Immature natural killer cell (primary cell): Measurements from ENCODE around the gene PASK. TPM values are rescaled to one million over a fixed set of nuclear protein-coding genes. Genes with fewer than 3 reads are reported as not detected.
"Not testable (repeated sequence)": the region's sequence is repeated elsewhere in the genome, so short reads cannot be mapped to it uniquely, and the experiment has no call there.

Experiments used
- DNase-seq, 3 donors: peaks; one replicate each; pipeline ENCODE4 v3.0.0; 2022; ENCODE audit warnings: mixed read lengths in 1 of 3
- H3K27ac Mint-ChIP-seq, 6 donors: one replicate each; pipeline ENCODE4 v1.8.0; 2020; ENCODE audit warnings: mixed read lengths in 6 of 6, mild to moderate bottlenecking in 5 of 6, inconsistent platforms in 4 of 6, moderate library complexity in 3 of 6
- H3K27me3 Mint-ChIP-seq, 3 donors: one replicate each; pipeline ENCODE4 v1.8.0; 2020 to 2021; ENCODE audit warnings: low read depth in 3 of 3, mild to moderate bottlenecking in 3 of 3, mixed read lengths in 3 of 3, moderate library complexity in 3 of 3, inconsistent platforms in 1 of 3
- H3K36me3 Mint-ChIP-seq, 3 donors: one replicate each; pipeline ENCODE4 v1.8.0; 2020; ENCODE audit warnings: mixed read lengths in 3 of 3, inconsistent platforms in 2 of 3, mild to moderate bottlenecking in 2 of 3
- H3K4me1 Mint-ChIP-seq, 2 donors: one replicate each; pipeline ENCODE4 v1.8.0; 2020; ENCODE audit warnings: inconsistent platforms in 2 of 2, mild to moderate bottlenecking in 2 of 2, mixed read lengths in 2 of 2, moderate library complexity in 1 of 2
- H3K4me3 Mint-ChIP-seq, 5 donors: one replicate each; pipeline ENCODE4 v1.8.0; 2020; ENCODE audit warnings: mild to moderate bottlenecking in 5 of 5, mixed read lengths in 5 of 5, inconsistent platforms in 3 of 5, moderate library complexity in 3 of 5
- H3K9me3 Mint-ChIP-seq, 6 donors: one replicate each; pipeline ENCODE4 v1.8.0; 2020; ENCODE audit warnings: mild to moderate bottlenecking in 6 of 6, mixed read lengths in 6 of 6, inconsistent platforms in 4 of 6, moderate library complexity in 3 of 6
- polyA plus RNA-seq, 3 donors: library from polyadenylated mRNA; unstranded; fragments of 300-500 nt; fragmentation: Illumina TruSeq; gene quantifications; one replicate each; pipeline ENCODE4 v1.2.3, GENCODE V29; 2021

PASK gene
- polyA plus RNA-seq, 3 donors from 2014 or later, result 2.1 to 5.5 (median 4.9) TPM

GRCh38 chr2:241093133-241093781 lies 56.0 kb downstream of the PASK start:
- Mint-ChIP-seq H3K36me3 (peaks cover 6 to 45% (median 19%) of the 10 kb centered on the region in 3 donors), H3K4me1 (peaks cover 23 to 29% of the 10 kb centered on the region in 2 donors)
- DNase-seq, H3K27ac Mint-ChIP-seq, H3K4me3 Mint-ChIP-seq, H3K9me3 Mint-ChIP-seq, H3K27me3 Mint-ChIP-seq: not testable (repeated sequence)

- H3K27ac Mint-ChIP-seq, result peak overlapping the region in 1 of 6 donors; percentile 80
- H3K27me3 Mint-ChIP-seq, result peaks cover 0 to 3% (median 0%) of the 10 kb centered on the region in 3 donors
- H3K4me3 Mint-ChIP-seq, result no peak overlapping the region
- peaks cover 12 to 51% (median 18%) of the 10 kb centered on the region in 3 donors for H3K36me3 Mint-ChIP-seq
- no peak for DNase-seq
- peaks cover 23% of the 10 kb centered on the region in 2 donors for H3K4me1 Mint-ChIP-seq
- no peaks in the 10 kb centered on the region for H3K9me3 Mint-ChIP-seq
Observed at GRCh38 chr2:241092677-241093076, 56.6 kb downstream of the PASK start.

- no peak for DNase-seq
- H3K27me3 Mint-ChIP-seq, result peaks cover 0 to 3% (median 0%) of the 10 kb centered on the region in 3 donors
- peaks cover 14 to 46% (median 15%) of the 10 kb centered on the region in 3 donors for H3K36me3 Mint-ChIP-seq
- H3K4me1 Mint-ChIP-seq, result peaks cover 16 to 20% of the 10 kb centered on the region in 2 donors
- H3K9me3 Mint-ChIP-seq, result no peaks in the 10 kb centered on the region
- H3K27ac Mint-ChIP-seq, result no peak overlapping the region
- H3K4me3 Mint-ChIP-seq, result no peak overlapping the region
Observed at GRCh38 chr2:241091734-241092445, 57.4 kb downstream of the PASK start.

- H3K4me3 Mint-ChIP-seq, result no peak overlapping the region
- peaks cover 0 to 3% (median 0%) of the 10 kb centered on the region in 3 donors for H3K27me3 Mint-ChIP-seq
- DNase-seq, result no peak
- peaks cover 14 to 46% (median 18%) of the 10 kb centered on the region in 3 donors for H3K36me3 Mint-ChIP-seq
- H3K27ac Mint-ChIP-seq, result no peak overlapping the region
- no peaks in the 10 kb centered on the region for H3K9me3 Mint-ChIP-seq
- peaks cover 12 to 18% of the 10 kb centered on the region in 2 donors for H3K4me1 Mint-ChIP-seq
Observed at GRCh38 chr2:241091201-241091600, 58.1 kb downstream of the PASK start.

- Mint-ChIP-seq H3K9me3 (no peaks in the 10 kb centered on the region), H3K4me1 (peaks cover 0 to 5% of the 10 kb centered on the region in 2 donors), H3K27me3 (peaks cover 0 to 3% (median 0%) of the 10 kb centered on the region in 3 donors), H3K27ac (no peak overlapping the region), H3K36me3 (peaks cover 13 to 49% (median 34%) of the 10 kb centered on the region in 3 donors), H3K4me3 (no peak overlapping the region)
- DNase-seq, result no peak
Observed at GRCh38 chr2:241088791-241089732, 60.2 kb downstream of the PASK start.

GRCh38 chr2:241088376-241088775 lies 60.9 kb downstream of the PASK start:
- Mint-ChIP-seq H3K4me3 (no peak overlapping the region), H3K27me3 (peaks cover 0 to 3% (median 0%) of the 10 kb centered on the region in 3 donors), H3K4me1 (peaks cover 0 to 5% of the 10 kb centered on the region in 2 donors), H3K27ac (no peak overlapping the region), H3K36me3 (peaks cover 13 to 49% (median 34%) of the 10 kb centered on the region in 3 donors), H3K9me3 (no peaks in the 10 kb centered on the region)
- DNase-seq, result no peak

- no peaks in the 10 kb centered on the region for H3K9me3 Mint-ChIP-seq
- H3K36me3 Mint-ChIP-seq, result peaks cover 13 to 45% (median 34%) of the 10 kb centered on the region in 3 donors
- DNase-seq, result no peak
- peaks cover 0 to 3% of the 10 kb centered on the region in 2 donors for H3K4me1 Mint-ChIP-seq
- peaks cover 0 to 1% (median 0%) of the 10 kb centered on the region in 3 donors for H3K27me3 Mint-ChIP-seq
- H3K27ac Mint-ChIP-seq, result no peak overlapping the region
- H3K4me3 Mint-ChIP-seq, result no peak overlapping the region
Observed at GRCh38 chr2:241087420-241088268, 61.6 kb downstream of the PASK start.

GRCh38 chr2:241084856-241085444 lies 64.3 kb downstream of the PASK start:
- Mint-ChIP-seq H3K36me3 (peaks cover 10 to 31% (median 31%) of the 10 kb centered on the region in 3 donors), H3K4me1 (peaks cover 0 to 2% of the 10 kb centered on the region in 2 donors), H3K9me3 (no peaks in the 10 kb centered on the region), H3K4me3 (no peak overlapping the region), H3K27me3 (no peaks in the 10 kb centered on the region), H3K27ac (no peak overlapping the region)
- no peak for DNase-seq

GRCh38 chr2:241083091-241083415 lies 66.2 kb downstream of the PASK start:
- Mint-ChIP-seq H3K4me1 (peaks cover 0 to 2% of the 10 kb centered on the region in 2 donors), H3K27me3 (no peaks in the 10 kb centered on the region), H3K27ac (peak overlapping the region in 1 of 6 donors; percentile 67), H3K36me3 (peaks cover 10 to 27% (median 21%) of the 10 kb centered on the region in 3 donors), H3K9me3 (no peaks in the 10 kb centered on the region), H3K4me3 (no peak overlapping the region)
- DNase-seq, result no peak

- Mint-ChIP-seq H3K4me3 (no peak overlapping the region), H3K27ac (peak overlapping the region in 1 of 6 donors; percentile 67), H3K4me1 (peaks cover 0 to 5% of the 10 kb centered on the region in 2 donors), H3K9me3 (no peaks in the 10 kb centered on the region), H3K36me3 (peaks cover 10 to 21% (median 16%) of the 10 kb centered on the region in 3 donors), H3K27me3 (no peaks in the 10 kb centered on the region)
- no peak for DNase-seq
Observed at GRCh38 chr2:241082341-241083090, 66.8 kb downstream of the PASK start.

GRCh38 chr2:241081643-241082340 lies 67.5 kb downstream of the PASK start:
- H3K27ac Mint-ChIP-seq, result no peak overlapping the region

More at GRCh38 chr2:241081643-241082340, 67.5 kb downstream of the PASK start:
- H3K9me3 Mint-ChIP-seq, result no peaks in the 10 kb centered on the region
- DNase-seq, result no peak
- H3K36me3 Mint-ChIP-seq, result peaks cover 10 to 20% (median 15%) of the 10 kb centered on the region in 3 donors
- H3K27me3 Mint-ChIP-seq, result no peaks in the 10 kb centered on the region
- H3K4me3 Mint-ChIP-seq, result no peak overlapping the region
- peaks cover 0 to 5% of the 10 kb centered on the region in 2 donors for H3K4me1 Mint-ChIP-seq
